Mucosa of descending colon (tissue), 3 donors: Measurements from ENCODE around the gene SLC38A2. TPM values are rescaled to one million over a fixed set of nuclear protein-coding genes. Genes with fewer than 3 reads are reported as not detected.

ENCODE experiments used
- ATAC-seq: fragments of 200-7000 bp; cut with Tn5 transposase; one replicate; pipeline ENCODE4 v1.9.1; 2020; ENCODE audit warnings: mild to moderate bottlenecking, moderate library complexity
- DNase-seq, 3 donors: peaks; one replicate each; pipeline ENCODE4 v3.0.0-alpha.2; 2020
- H3K36me3 ChIP-seq: fragments of 200-600 bp; one replicate; pipeline ENCODE4 v1.8.0; 2021; ENCODE audit warnings: low read depth, mild to moderate bottlenecking
- H3K4me1 ChIP-seq: fragments of 200-600 bp; one replicate; pipeline ENCODE4 v1.8.0; 2021; ENCODE audit warnings: low read depth, mild to moderate bottlenecking
- H3K4me3 ChIP-seq: fragments of 200-600 bp; one replicate; pipeline ENCODE4 v1.8.0; 2021; ENCODE audit warnings: mild to moderate bottlenecking
- H3K9me3 ChIP-seq: fragments of 200-600 bp; one replicate; pipeline ENCODE4 v1.8.0; 2021; ENCODE audit warnings: mild to moderate bottlenecking
- intact Hi-C, 2 donors: fragments of 100-400 bp; cut with DNase I in 1 of 2; cut with micrococcal nuclease in 1 of 2; formaldehyde crosslinking; loops; one replicate each; pipeline versions ENCODE4 v1.11.0 to v1.11.1; 2022; cut with DNase I, micrococcal nuclease
- total RNA-seq, 3 donors: library from RNA; stranded (reverse); fragmentation: NEBNext Ultra II Directional in 2 of 3; extraction: Animal tissue kit (Norgen Biotek cat#: 25700) in 2 of 3; gene quantifications; one replicate each; pipeline versions ENCODE4 v1.2.1 to v1.2.4, GENCODE V29; 2021 to 2023
- TF ChIP-seq, protein P1 (sequence below): fragments of 200-600 bp; IDR thresholded peaks from one replicate; pipeline ENCODE4 v1.8.0; 2022; ENCODE audit warnings: antibody characterized with exemption, mild to moderate bottlenecking
- donor health status: DM: no; HTN: no; CAD: no; lungs with moderate emphysema.
- donor health status: DM: no; HTN: no; CAD: no.
- donor health status: DM: no; HTN: yes; CAD: no.

Gene SLC38A2
- total RNA-seq, 3 donors from 2014 or later, result 82.9 to 216 (median 143) TPM

DNA sequence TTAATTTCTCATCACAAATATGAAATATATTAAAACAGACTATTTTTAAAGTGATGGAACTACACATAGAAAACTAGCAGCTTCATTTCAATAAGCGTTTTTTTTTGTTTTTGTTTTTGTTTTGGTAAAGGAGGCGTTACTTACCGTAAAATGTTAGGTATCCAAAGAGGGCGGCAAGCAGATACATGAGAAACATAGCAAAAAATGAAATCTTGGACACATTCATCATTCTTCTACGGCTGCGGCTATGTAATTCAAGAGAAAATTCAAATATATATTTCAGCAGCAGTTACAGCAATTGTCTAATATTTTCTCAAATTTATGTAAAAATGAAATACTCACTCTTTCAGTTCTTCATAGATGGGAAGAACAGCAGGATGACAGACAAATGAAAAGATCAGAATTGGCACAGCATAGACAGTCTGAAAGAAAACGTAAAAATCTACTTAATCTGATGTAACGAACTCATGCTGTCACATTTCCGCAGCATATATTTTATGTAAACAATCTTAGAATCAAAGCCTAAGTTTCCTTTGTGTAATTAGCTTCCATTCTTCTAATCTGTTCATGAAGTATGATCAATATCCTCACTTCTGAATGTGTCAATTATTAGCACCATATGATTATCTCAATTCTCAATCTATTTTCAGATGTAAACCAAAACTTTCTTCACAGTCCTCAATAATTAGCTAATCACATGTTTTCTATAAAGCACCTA is 8.8 kb downstream of the SLC38A2 start:
- DNase-seq, result no peak
- intact Hi-C loops, result no loop called here
- peaks cover 17% of the 10 kb centered on the region for H3K36me3 ChIP-seq
- no peak overlapping the region for H3K4me3 ChIP-seq
- TF ChIP-seq, protein P1, sequence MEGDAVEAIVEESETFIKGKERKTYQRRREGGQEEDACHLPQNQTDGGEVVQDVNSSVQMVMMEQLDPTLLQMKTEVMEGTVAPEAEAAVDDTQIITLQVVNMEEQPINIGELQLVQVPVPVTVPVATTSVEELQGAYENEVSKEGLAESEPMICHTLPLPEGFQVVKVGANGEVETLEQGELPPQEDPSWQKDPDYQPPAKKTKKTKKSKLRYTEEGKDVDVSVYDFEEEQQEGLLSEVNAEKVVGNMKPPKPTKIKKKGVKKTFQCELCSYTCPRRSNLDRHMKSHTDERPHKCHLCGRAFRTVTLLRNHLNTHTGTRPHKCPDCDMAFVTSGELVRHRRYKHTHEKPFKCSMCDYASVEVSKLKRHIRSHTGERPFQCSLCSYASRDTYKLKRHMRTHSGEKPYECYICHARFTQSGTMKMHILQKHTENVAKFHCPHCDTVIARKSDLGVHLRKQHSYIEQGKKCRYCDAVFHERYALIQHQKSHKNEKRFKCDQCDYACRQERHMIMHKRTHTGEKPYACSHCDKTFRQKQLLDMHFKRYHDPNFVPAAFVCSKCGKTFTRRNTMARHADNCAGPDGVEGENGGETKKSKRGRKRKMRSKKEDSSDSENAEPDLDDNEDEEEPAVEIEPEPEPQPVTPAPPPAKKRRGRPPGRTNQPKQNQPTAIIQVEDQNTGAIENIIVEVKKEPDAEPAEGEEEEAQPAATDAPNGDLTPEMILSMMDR, result no peak
- no peaks in the 10 kb centered on the region for H3K9me3 ChIP-seq
- ATAC-seq, result no peak
- H3K4me1 ChIP-seq, result peaks cover 40% of the 10 kb centered on the region

DNA sequence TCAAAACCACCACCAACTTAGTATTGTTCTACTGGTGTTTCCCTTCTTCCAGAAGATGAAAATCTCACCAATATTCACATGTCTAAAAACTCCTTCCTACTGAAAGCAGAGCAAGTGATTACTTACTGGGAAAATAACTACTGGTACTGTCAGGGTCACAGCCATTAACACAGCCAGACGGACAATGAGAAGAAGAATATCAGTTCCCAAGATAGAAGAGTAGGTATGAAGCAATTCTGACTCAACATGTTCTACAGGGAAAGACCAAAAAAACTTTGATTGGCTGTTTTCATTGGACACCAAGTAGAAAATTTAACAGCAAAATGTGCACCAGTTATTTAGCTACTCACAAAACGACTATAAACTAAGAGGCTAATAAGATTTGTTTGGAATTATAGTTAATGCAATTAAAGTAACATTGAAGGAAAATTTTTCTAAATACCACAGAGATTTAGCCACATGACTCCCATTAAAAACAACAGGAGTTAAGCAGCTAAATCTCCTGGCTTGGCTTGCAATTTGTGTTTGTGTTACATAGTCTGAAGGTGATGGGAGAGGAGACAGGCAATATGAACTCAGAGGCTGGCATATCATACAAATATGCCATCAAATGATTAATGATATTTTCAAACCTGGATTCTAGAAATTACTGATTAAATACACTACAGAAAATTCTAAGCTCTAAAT is 9.5 kb downstream of the SLC38A2 start:
- peaks cover 17% of the 10 kb centered on the region for H3K36me3 ChIP-seq
- TF ChIP-seq, protein P1, result no peak

DNA sequence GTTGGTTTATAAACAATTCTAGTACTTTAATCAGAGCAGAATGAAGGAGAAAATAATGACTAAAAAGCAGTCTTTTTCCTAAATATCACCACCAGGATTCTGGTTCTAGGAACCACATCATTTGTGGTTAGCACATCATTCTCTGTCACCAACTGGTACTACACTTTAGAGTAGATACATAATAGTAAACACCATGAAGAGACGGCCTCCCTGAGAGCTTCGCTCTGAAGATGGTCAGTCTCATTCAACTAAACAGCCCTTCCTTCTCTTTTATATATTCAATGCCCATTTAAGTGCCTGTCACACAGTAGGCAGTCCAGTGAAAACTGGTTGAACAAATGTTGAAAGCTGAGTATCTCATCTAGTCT is 10.9 kb downstream of the SLC38A2 start:
- Histone ChIP-seq H3K4me3 (no peak overlapping the region), H3K4me1 (peaks cover 19% of the 10 kb centered on the region), H3K36me3 (peaks cover 17% of the 10 kb centered on the region), H3K9me3 (no peaks in the 10 kb centered on the region)
- ATAC-seq (no peak), DNase-seq (no peak)
- TF ChIP-seq, protein P1, result no peak
- intact Hi-C loops, result no loop called here

More for the DNA sequence above, 9.5 kb downstream of the SLC38A2 start:
- Histone ChIP-seq H3K4me1 (peaks cover 33% of the 10 kb centered on the region), H3K9me3 (no peaks in the 10 kb centered on the region), H3K4me3 (no peak overlapping the region)
- no peak for DNase-seq
- ATAC-seq, result no peak
- intact Hi-C loops, result no loop called here

DNA sequence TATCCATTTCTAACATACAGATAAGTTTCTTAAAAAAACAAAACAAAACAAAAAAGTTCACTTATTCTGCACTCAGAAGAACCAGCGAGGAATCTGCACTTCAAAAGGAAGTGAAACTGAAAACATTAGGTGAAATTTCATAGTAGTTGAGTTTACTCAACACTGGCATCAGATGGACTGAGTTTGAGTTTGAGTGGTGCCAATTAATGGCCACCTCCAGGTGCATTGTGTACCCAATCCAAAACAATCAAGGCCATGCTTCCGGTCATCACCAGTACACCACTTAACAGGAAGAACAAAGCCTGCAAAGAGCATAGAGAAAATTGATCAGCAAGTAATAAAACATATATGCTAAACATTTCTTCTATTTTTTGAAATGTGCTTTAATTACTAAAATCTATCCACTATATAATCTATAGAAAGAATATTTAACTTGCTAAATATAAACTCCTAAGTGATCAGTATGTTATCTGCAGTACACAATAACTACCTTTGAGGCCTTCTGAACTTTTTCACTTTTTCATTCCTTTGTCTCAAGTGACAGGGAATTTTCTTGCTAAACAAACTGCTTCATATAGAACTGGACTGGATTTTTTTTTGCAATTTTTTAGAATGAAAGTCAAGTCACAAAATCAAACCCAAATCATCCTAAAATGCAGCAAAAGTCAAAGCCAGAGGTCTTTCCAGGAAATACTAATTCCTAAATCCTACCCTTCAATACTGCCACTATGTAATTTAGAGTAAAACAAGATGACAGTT is 11.5 kb downstream of the SLC38A2 start:
- ATAC-seq, result no peak
- no peak for DNase-seq
- Histone ChIP-seq H3K9me3 (no peaks in the 10 kb centered on the region), H3K4me3 (no peak overlapping the region), H3K4me1 (peaks cover 13% of the 10 kb centered on the region), H3K36me3 (peaks cover 17% of the 10 kb centered on the region)
- TF ChIP-seq, protein P1, result no peak
- intact Hi-C loops, result no loop called here

DNA sequence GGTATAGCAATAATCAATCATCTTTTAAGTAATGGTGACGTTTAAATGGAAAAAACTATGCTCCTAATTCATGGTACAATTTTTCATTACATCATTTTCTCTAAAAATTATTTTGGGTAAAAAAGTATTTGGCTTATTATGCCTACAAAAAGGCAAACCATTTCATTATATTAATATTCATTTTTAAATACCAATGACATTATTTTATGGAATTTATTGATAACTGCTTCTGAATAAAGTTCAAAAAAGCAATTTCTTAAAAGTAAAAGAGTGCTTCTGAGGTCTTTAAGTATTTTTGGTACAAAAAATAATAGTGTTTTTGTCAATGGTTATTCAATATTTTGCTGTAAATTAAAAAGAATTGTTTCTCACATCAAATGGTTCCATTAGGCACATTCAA is 12.2 kb downstream of the SLC38A2 start:
- peaks cover 17% of the 10 kb centered on the region for H3K36me3 ChIP-seq

More for the DNA sequence above, 12.2 kb downstream of the SLC38A2 start:
- ATAC-seq (no peak), DNase-seq (no peak)
- intact Hi-C loops, result no loop called here
- Histone ChIP-seq H3K9me3 (no peaks in the 10 kb centered on the region), H3K4me1 (peaks cover 6% of the 10 kb centered on the region), H3K4me3 (no peak overlapping the region)
- TF ChIP-seq, protein P1, result no peak
